ENCODE measurements around the gene PTPRN2. TPM values are rescaled to one million over a fixed set of nuclear protein-coding genes. Genes with fewer than 3 reads are reported as not detected.

PTPRN2 gene
- total and polyA plus RNA-seq, 2 donors (not counting 1 experiment from before 2014, with no cell fraction given) = 0.54 to 1.2 TPM

- Histone ChIP-seq H3K79me2 (ENCODE audit: control insufficient read depth, insufficient read depth, low read length) (no peaks in the 10 kb centered on the region), H4K20me1 (ENCODE audit: control insufficient read depth, extremely low read depth, insufficient read depth, low read length) (no peaks in the 10 kb centered on the region), H3K4me3 (replicated peaks in 1 of 4; ENCODE audit: control extremely low read depth in 1 of 4, insufficient read depth in 1 of 4, low read depth in 3 of 4, low read length in 4 of 4) (no peak overlapping the region), H2AFZ (ENCODE audit: low read length) (no peak overlapping the region), H3K4me1 (ENCODE audit: control insufficient read depth, extremely low read depth, insufficient read depth, low read length) (no peaks in the 10 kb centered on the region), H3K9me3 (ENCODE audit: control insufficient read depth, insufficient read depth, low read depth, low read length) (no peaks in the 10 kb centered on the region), H3K9ac (ENCODE audit: insufficient read depth, low read length) (no peak overlapping the region), H3K27ac (ENCODE audit: insufficient read depth, low read length) (no peak overlapping the region), H3K4me2 (ENCODE audit: extremely low read depth, insufficient read depth, low read length) (no peak overlapping the region), H3K27me3 (ENCODE audit: control insufficient read depth, insufficient read depth, low read length) (no peaks in the 10 kb centered on the region), H3K36me3 (ENCODE audit: control insufficient read depth, insufficient read depth, low read length) (no peaks in the 10 kb centered on the region)
- no peak for DNase-seq (ENCODE audit: low read depth in 2 of 2)
- TF ChIP-seq CTCF (conservative IDR thresholded peaks at IDR 0.05 in 1 of 2, IDR thresholded peaks at IDR 0.05 in 1 of 2; ENCODE audit: low read depth in 1 of 2, low read length in 2 of 2) (no peak), EZH2 (IDR thresholded peaks at IDR 0.05; ENCODE audit: low read length, missing control alignments) (no peak)
These were observed 133.0 kb downstream of the PTPRN2 start for GRCh38 chr7:158454631-158455030.

- TF ChIP-seq EZH2 (IDR thresholded peaks at IDR 0.05; ENCODE audit: low read length, missing control alignments) (no peak), CTCF (conservative IDR thresholded peaks at IDR 0.05 in 1 of 2, IDR thresholded peaks at IDR 0.05 in 1 of 2; ENCODE audit: low read depth in 1 of 2, low read length in 2 of 2) (no peak)
- no peaks in the 10 kb centered on the region for H3K9me3 ChIP-seq (ENCODE audit: control insufficient read depth, insufficient read depth, low read depth, low read length)
- no peak for DNase-seq (ENCODE audit: low read depth in 2 of 2)
These were observed 134.0 kb downstream of the PTPRN2 start for GRCh38 chr7:158453663-158454062.

GRCh38 chr7:158452331-158452730 lies 135.3 kb downstream of the PTPRN2 start:
- Histone ChIP-seq H3K27me3 (ENCODE audit: control insufficient read depth, insufficient read depth, low read length) (no peaks in the 10 kb centered on the region), H2AFZ (ENCODE audit: low read length) (no peak overlapping the region), H3K9ac (ENCODE audit: insufficient read depth, low read length) (no peak overlapping the region), H3K9me3 (ENCODE audit: control insufficient read depth, insufficient read depth, low read depth, low read length) (no peaks in the 10 kb centered on the region), H3K4me1 (ENCODE audit: control insufficient read depth, extremely low read depth, insufficient read depth, low read length) (no peaks in the 10 kb centered on the region), H3K4me2 (ENCODE audit: extremely low read depth, insufficient read depth, low read length) (no peak overlapping the region), H3K4me3 (replicated peaks in 1 of 4; ENCODE audit: control extremely low read depth in 1 of 4, insufficient read depth in 1 of 4, low read depth in 3 of 4, low read length in 4 of 4) (no peak overlapping the region), H3K36me3 (ENCODE audit: control insufficient read depth, insufficient read depth, low read length) (no peaks in the 10 kb centered on the region), H4K20me1 (ENCODE audit: control insufficient read depth, extremely low read depth, insufficient read depth, low read length) (no peaks in the 10 kb centered on the region), H3K79me2 (ENCODE audit: control insufficient read depth, insufficient read depth, low read length) (no peaks in the 10 kb centered on the region), H3K27ac (ENCODE audit: insufficient read depth, low read length) (no peak overlapping the region)
- DNase-seq (ENCODE audit: low read depth in 2 of 2) = no peak
- TF ChIP-seq CTCF (conservative IDR thresholded peaks at IDR 0.05 in 1 of 2, IDR thresholded peaks at IDR 0.05 in 1 of 2; ENCODE audit: low read depth in 1 of 2, low read length in 2 of 2) = no peak
- TF ChIP-seq EZH2 (IDR thresholded peaks at IDR 0.05; ENCODE audit: low read length, missing control alignments) = no peak

More at GRCh38 chr7:158453663-158454062, 134.0 kb downstream of the PTPRN2 start:
- Histone ChIP-seq H3K36me3 (ENCODE audit: control insufficient read depth, insufficient read depth, low read length) (no peaks in the 10 kb centered on the region), H2AFZ (ENCODE audit: low read length) (no peak overlapping the region), H3K4me2 (ENCODE audit: extremely low read depth, insufficient read depth, low read length) (no peak overlapping the region), H3K4me1 (ENCODE audit: control insufficient read depth, extremely low read depth, insufficient read depth, low read length) (no peaks in the 10 kb centered on the region), H3K27me3 (ENCODE audit: control insufficient read depth, insufficient read depth, low read length) (no peaks in the 10 kb centered on the region), H3K9ac (ENCODE audit: insufficient read depth, low read length) (no peak overlapping the region), H3K79me2 (ENCODE audit: control insufficient read depth, insufficient read depth, low read length) (no peaks in the 10 kb centered on the region), H3K4me3 (replicated peaks in 1 of 4; ENCODE audit: control extremely low read depth in 1 of 4, insufficient read depth in 1 of 4, low read depth in 3 of 4, low read length in 4 of 4) (no peak overlapping the region), H4K20me1 (ENCODE audit: control insufficient read depth, extremely low read depth, insufficient read depth, low read length) (no peaks in the 10 kb centered on the region), H3K27ac (ENCODE audit: insufficient read depth, low read length) (no peak overlapping the region)

Measured in fibroblast of lung (primary cell).